C4-2B (cell line): Measurements from ENCODE around the gene PRKCZ.

Experiments
- ZFX ChIP-seq: fragments of 450-650 bp; IDR thresholded peaks from 2 replicates; pipeline ENCODE4 v1.6.1; 2017
- TF ChIP-seq, protein P1 (sequence below): fragments of 450-650 bp; conservative IDR thresholded peaks from 2 replicates; pipeline ENCODE4 v1.5.1; 2017; ENCODE audit warnings: mild to moderate bottlenecking

- TF ChIP-seq, protein P1, sequence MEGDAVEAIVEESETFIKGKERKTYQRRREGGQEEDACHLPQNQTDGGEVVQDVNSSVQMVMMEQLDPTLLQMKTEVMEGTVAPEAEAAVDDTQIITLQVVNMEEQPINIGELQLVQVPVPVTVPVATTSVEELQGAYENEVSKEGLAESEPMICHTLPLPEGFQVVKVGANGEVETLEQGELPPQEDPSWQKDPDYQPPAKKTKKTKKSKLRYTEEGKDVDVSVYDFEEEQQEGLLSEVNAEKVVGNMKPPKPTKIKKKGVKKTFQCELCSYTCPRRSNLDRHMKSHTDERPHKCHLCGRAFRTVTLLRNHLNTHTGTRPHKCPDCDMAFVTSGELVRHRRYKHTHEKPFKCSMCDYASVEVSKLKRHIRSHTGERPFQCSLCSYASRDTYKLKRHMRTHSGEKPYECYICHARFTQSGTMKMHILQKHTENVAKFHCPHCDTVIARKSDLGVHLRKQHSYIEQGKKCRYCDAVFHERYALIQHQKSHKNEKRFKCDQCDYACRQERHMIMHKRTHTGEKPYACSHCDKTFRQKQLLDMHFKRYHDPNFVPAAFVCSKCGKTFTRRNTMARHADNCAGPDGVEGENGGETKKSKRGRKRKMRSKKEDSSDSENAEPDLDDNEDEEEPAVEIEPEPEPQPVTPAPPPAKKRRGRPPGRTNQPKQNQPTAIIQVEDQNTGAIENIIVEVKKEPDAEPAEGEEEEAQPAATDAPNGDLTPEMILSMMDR: no peak
- TF ChIP-seq ZFX: no peak
Measured at GRCh38 chr1:2134266-2134620, 84.0 kb downstream of the PRKCZ start.
